Measurements from ENCODE around the gene YIPF7. TPM values are rescaled to one million over a fixed set of nuclear protein-coding genes. Genes with fewer than 3 reads are reported as not detected.

Gene YIPF7
- total RNA-seq, 1 donor = not detected

GRCh38 chr4:44675366-44675765, 23.9 kb upstream of the YIPF7 start:
- TF ChIP-seq CTCF (IDR thresholded peaks at IDR 0.05; ENCODE audit: insufficient read depth, low read depth, low read length) = no peak
- H3K4me3 ChIP-seq (ENCODE audit: low read depth, low read length) = no peak overlapping the region
- DNase-seq (ENCODE audit: low read depth) = no peak

- DNase-seq (ENCODE audit: low read depth) = no peak
- no peak overlapping the region for H3K4me3 ChIP-seq (ENCODE audit: low read depth, low read length)
- peak; percentile 4 for TF ChIP-seq CTCF (IDR thresholded peaks at IDR 0.05; ENCODE audit: insufficient read depth, low read depth, low read length)
Observed at GRCh38 chr4:44674471-44674870, 23.0 kb upstream of the YIPF7 start.

- no peak overlapping the region for H3K4me3 ChIP-seq (ENCODE audit: low read depth, low read length)
- TF ChIP-seq CTCF (IDR thresholded peaks at IDR 0.05; ENCODE audit: insufficient read depth, low read depth, low read length) = no peak
- DNase-seq (ENCODE audit: low read depth) = no peak
Observed at GRCh38 chr4:44671636-44672035, 20.2 kb upstream of the YIPF7 start.

- DNase-seq (ENCODE audit: low read depth) = no peak
Observed at GRCh38 chr4:44670506-44671199, 19.2 kb upstream of the YIPF7 start.

GRCh38 chr4:44668526-44668925, 17.1 kb upstream of the YIPF7 start:
- H3K4me3 ChIP-seq (ENCODE audit: low read depth, low read length) = no peak overlapping the region
- no peak for DNase-seq (ENCODE audit: low read depth)
- TF ChIP-seq CTCF (IDR thresholded peaks at IDR 0.05; ENCODE audit: insufficient read depth, low read depth, low read length) = no peak

More at GRCh38 chr4:44670506-44671199, 19.2 kb upstream of the YIPF7 start:
- H3K4me3 ChIP-seq (ENCODE audit: low read depth, low read length) = no peak overlapping the region
- TF ChIP-seq CTCF (IDR thresholded peaks at IDR 0.05; ENCODE audit: insufficient read depth, low read depth, low read length) = no peak

GRCh38 chr4:44663539-44664263, 12.3 kb upstream of the YIPF7 start:
- no peak for TF ChIP-seq CTCF (IDR thresholded peaks at IDR 0.05; ENCODE audit: insufficient read depth, low read depth, low read length)
- DNase-seq (ENCODE audit: low read depth) = no peak
- H3K4me3 ChIP-seq (ENCODE audit: low read depth, low read length) = no peak overlapping the region

All from fibroblast of villous mesenchyme (primary cell).